Testis (tissue), 2 donors: ENCODE measurements around the gene STK36.

Experiments used
- CTCF ChIP-seq, 3 experiments: fragments of 450-650 bp in 2 of 3; fragments of 200-600 bp in 1 of 3; sonication (generic) in 1 of 3; IDR thresholded peaks; one replicate each; pipeline ENCODE4 v1.5.1; 2016 to 2019; ENCODE audit warnings: antibody characterized with exemption in 3 of 3, mild to moderate bottlenecking in 2 of 3, moderate library complexity in 1 of 3
- POLR2A ChIP-seq: fragments of 450-650 bp; IDR thresholded peaks from one replicate; pipeline ENCODE4 v1.6.1; 2017; ENCODE audit warnings: antibody characterized with exemption, mild to moderate bottlenecking, moderate library complexity

GRCh38 chr2:218726004-218726574 lies 54.2 kb downstream of the STK36 start:
- TF ChIP-seq POLR2A (no peak), CTCF (IDR thresholded peaks at IDR 0.05) (no peak)
